Endodermal cell (in vitro differentiated cells): ENCODE data around the gene DPYSL4. TPM values are rescaled to one million over a fixed set of nuclear protein-coding genes. Genes with fewer than 3 reads are reported as not detected.
"Not testable (repeated sequence)": the region's sequence is repeated elsewhere in the genome, so short reads cannot be mapped to it uniquely, and the experiment has no call there.

Experiments
- DNase-seq: peaks from one replicate; pipeline ENCODE4 v3.0.0-alpha.2; 2017
- H3K27ac ChIP-seq: 2 replicates; pipeline ENCODE4 v1.5.1; 2013; ENCODE audit warnings: mild to moderate bottlenecking, low read depth, low read length, moderate library complexity
- H3K27me3 ChIP-seq: 2 replicates; pipeline ENCODE4 v1.6.1; 2013; ENCODE audit warnings: mild to moderate bottlenecking, low read length, moderate library complexity; ENCODE audit not compliant: insufficient read depth, control insufficient read depth, poor library complexity, severe bottlenecking
- H3K36me3 ChIP-seq: 2 replicates; pipeline ENCODE4 v1.7.0; 2013; ENCODE audit warnings: mild to moderate bottlenecking, low read length, moderate library complexity; ENCODE audit not compliant: control insufficient read depth, insufficient read depth
- H3K4me1 ChIP-seq: one replicate; pipeline ENCODE4 v1.7.0; 2013; ENCODE audit warnings: low read length; ENCODE audit not compliant: control insufficient read depth, insufficient read depth
- H3K4me3 ChIP-seq: 2 replicates; pipeline ENCODE4 v1.5.1; 2013; ENCODE audit warnings: mild to moderate bottlenecking, low read length, moderate library complexity
- H3K9ac ChIP-seq: 2 replicates; pipeline ENCODE4 v1.6.1; 2013; ENCODE audit warnings: mild to moderate bottlenecking, low read length, moderate library complexity; ENCODE audit not compliant: poor library complexity, severe bottlenecking; ENCODE audit errors: extremely low read depth
- H3K9me3 ChIP-seq: 2 replicates; pipeline ENCODE4 v1.6.1; 2013; ENCODE audit warnings: mild to moderate bottlenecking, low read length, moderate library complexity; ENCODE audit not compliant: control insufficient read depth
- H3K27ac Mint-ChIP-seq: 2 replicates; pipeline ENCODE4 v1.8.0; 2020; ENCODE audit warnings: mixed read lengths
- H3K27me3 Mint-ChIP-seq: 2 replicates; pipeline ENCODE4 v1.8.0; 2021; ENCODE audit warnings: mild to moderate bottlenecking, mixed read lengths; ENCODE audit not compliant: insufficient read depth
- H3K36me3 Mint-ChIP-seq: 2 replicates; pipeline ENCODE4 v1.8.0; 2020; ENCODE audit warnings: low read depth, mixed read lengths
- H3K4me1 Mint-ChIP-seq: 2 replicates; pipeline ENCODE4 v1.8.0; 2020; ENCODE audit warnings: mixed read lengths
- H3K4me3 Mint-ChIP-seq: 2 replicates; pipeline ENCODE4 v1.8.0; 2020; ENCODE audit warnings: mild to moderate bottlenecking, moderate library complexity, mixed read lengths
- H3K9me3 Mint-ChIP-seq: 2 replicates; pipeline ENCODE4 v1.8.0; 2020; ENCODE audit warnings: mild to moderate bottlenecking, mixed read lengths
- CTCF ChIP-seq: fragments of 200-600 bp; sonication (generic); conservative IDR thresholded peaks from 2 replicates; pipeline ENCODE4 v1.5.0; 2021; ENCODE audit warnings: antibody characterized with exemption, mild to moderate bottlenecking
- WGBS, 2 experiments: methylation state at CpG; one replicate each; pipeline versions ENCODE4 v1.1.5 to v1.1.7; 2013; ENCODE audit warnings: missing lambda C conversion rate in 2 of 2, mixed read lengths in 1 of 2; ENCODE audit not compliant: insufficient coverage in 1 of 2, insufficient read length in 1 of 2; 5-methylcytosine and 5-hydroxymethylcytosine counted together
- total RNA-seq, 2 donors: library from RNA; stranded (reverse); fragmentation: NEBNext Ultra II Directional in 1 of 2; extraction: Animal tissue kit (Norgen Biotek cat#: 25700) in 1 of 2; gene quantifications; 2 replicates in 1 of 2; 3 replicates in 1 of 2; pipeline ENCODE4 v1.2.1, GENCODE V29; 2021

DPYSL4 gene
- total RNA-seq, 2 donors from 2014 or later, result 5.1 to 13.5 TPM

DNA sequence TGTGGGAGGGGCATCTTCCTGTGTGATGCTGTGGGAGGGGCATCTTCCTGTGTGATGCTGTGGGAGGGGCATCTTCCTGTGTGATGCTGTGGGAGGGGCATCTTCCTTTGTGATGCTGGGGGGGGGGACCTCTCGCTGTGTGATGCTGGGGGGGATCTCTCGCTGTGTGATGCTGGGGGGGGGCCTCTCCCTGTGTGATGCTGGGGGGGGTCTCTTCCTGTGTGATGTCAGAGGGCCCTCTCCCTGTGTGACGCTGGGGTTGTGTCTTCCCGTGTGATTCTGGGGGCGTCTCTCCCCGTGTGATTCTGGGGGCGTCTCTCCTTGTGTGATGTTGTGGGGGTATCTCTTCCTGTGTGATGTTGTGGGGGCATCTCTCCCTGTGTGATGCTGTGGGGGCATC is 27.9 kb upstream of the DPYSL4 start:
- Mint-ChIP-seq H3K36me3 (no peaks in the 10 kb centered on the region), H3K4me1 (no peaks in the 10 kb centered on the region), H3K27ac (no peak overlapping the region), H3K9me3 (no peaks in the 10 kb centered on the region), H3K27me3 (no peaks in the 10 kb centered on the region), H3K4me3 (no peak overlapping the region)
- Histone ChIP-seq H3K4me3 (no peak overlapping the region), H3K4me1 (no peaks in the 10 kb centered on the region), H3K9ac (no peak overlapping the region), H3K9me3 (no peaks in the 10 kb centered on the region), H3K36me3 (peaks cover 6% of the 10 kb centered on the region), H3K27ac (no peak overlapping the region), H3K27me3 (no peaks in the 10 kb centered on the region)
- WGBS, 2 experiments, result 100% methylated on average over 1 of the region's 7 CpGs; no CpG with 5 or more reads in 1 of the 2 experiments
- TF ChIP-seq CTCF, result no peak
- DNase-seq, result no peak

DNA sequence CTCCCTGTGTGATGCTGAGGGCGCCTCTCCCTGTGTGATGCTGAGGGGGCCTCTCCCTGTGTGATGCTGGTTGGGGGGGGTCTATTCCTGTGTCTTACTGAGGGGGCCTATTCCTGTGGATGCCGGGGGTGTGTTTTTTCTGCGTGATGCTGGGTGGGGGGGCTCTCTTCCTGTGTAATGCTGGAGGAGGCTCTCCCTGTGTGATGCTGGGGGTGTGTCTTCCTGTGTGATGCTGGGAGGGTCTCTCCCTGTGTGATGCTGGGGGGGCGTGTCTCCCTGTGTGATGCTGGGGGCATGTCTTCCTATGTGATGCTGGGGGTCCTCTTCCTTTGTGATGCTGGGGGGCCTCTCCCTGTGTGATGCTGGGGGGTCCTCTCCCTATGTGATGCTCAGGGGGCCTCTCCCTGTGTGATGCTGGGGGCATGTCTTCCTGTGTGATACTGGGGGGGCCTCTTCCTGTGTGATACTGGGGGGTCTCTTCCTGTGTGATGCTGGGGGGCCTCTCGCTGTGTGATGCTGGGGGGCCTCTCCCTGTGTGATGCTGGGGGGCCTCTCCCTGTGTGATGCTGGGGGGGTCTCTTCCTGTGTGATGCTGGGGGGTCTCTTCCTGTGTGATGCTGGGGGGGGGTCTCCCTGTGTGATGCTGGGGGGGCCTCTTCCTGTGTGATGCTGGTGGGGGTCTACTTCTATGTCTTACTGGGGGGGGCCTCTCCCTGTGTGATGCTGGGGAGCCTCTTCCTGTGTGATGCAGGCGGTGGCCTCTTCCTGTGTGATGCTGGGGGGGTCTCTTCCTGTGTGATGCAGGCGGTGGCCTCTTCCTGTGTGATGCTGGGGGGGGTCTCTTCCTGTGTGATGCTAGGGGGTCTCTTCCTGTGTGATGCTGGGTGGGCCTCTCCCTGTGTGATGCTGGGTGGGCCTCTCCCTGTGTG is 27.2 kb upstream of the DPYSL4 start:
- not testable (repeated sequence) for H3K4me1 ChIP-seq, H3K27ac Mint-ChIP-seq, H3K27me3 ChIP-seq, H3K4me3 ChIP-seq, H3K4me3 Mint-ChIP-seq, H3K9ac ChIP-seq, H3K36me3 Mint-ChIP-seq, DNase-seq, H3K36me3 ChIP-seq, H3K9me3 ChIP-seq, H3K27me3 Mint-ChIP-seq, H3K4me1 Mint-ChIP-seq, H3K27ac ChIP-seq, H3K9me3 Mint-ChIP-seq
- WGBS, 2 experiments, result no CpG with 5 or more reads among the region's 7 CpGs

GRCh38 chr10:132160231-132160630 is 26.5 kb upstream of the DPYSL4 start:
- not testable (repeated sequence) for H3K27ac Mint-ChIP-seq, H3K9me3 Mint-ChIP-seq, H3K36me3 Mint-ChIP-seq, H3K4me3 Mint-ChIP-seq, H3K9me3 ChIP-seq, DNase-seq, H3K9ac ChIP-seq, H3K27me3 ChIP-seq, H3K27me3 Mint-ChIP-seq, H3K36me3 ChIP-seq, H3K4me1 ChIP-seq, H3K4me1 Mint-ChIP-seq, H3K4me3 ChIP-seq, H3K27ac ChIP-seq

GRCh38 chr10:132160834-132161622 is 25.7 kb upstream of the DPYSL4 start:
- WGBS, 2 experiments, result no CpG with 5 or more reads among the region's 4 CpGs
- DNase-seq, H3K9ac ChIP-seq, H3K4me3 Mint-ChIP-seq, H3K9me3 Mint-ChIP-seq, H3K27ac ChIP-seq, H3K4me3 ChIP-seq, H3K36me3 ChIP-seq, H3K4me1 ChIP-seq, H3K4me1 Mint-ChIP-seq, H3K27ac Mint-ChIP-seq, H3K9me3 ChIP-seq, H3K27me3 Mint-ChIP-seq, H3K36me3 Mint-ChIP-seq, H3K27me3 ChIP-seq: not testable (repeated sequence)
